Stimulated activated CD4-positive, alpha-beta T cell treated with anti-CD3 and anti-CD28 coated beads, Interleukin-2, amount 100 ng/mL, for 4 hours (primary cell): Measurements from ENCODE around the gene LHX1.

Experiments used
- DNase-seq: peaks from one replicate; pipeline ENCODE4 v3.0.0-alpha.2; 2020; ENCODE audit warnings: low read depth

Gene LHX1

GRCh38 chr17:36939052-36939801, 2.0 kb downstream of the LHX1 start:
- no peak for DNase-seq

GRCh38 chr17:36939802-36940312, 2.6 kb downstream of the LHX1 start:
- DNase-seq, result no peak

- DNase-seq, result no peak
These were observed 3.3 kb downstream of the LHX1 start for GRCh38 chr17:36940313-36941264.

- no peak for DNase-seq
These were observed 4.2 kb downstream of the LHX1 start for GRCh38 chr17:36941265-36942010.

- no peak for DNase-seq
These were observed 4.8 kb downstream of the LHX1 start for GRCh38 chr17:36942019-36942599.

GRCh38 chr17:36942631-36943125, 5.4 kb downstream of the LHX1 start:
- DNase-seq, result no peak

- DNase-seq, result no peak
These were observed 6.2 kb downstream of the LHX1 start for GRCh38 chr17:36943250-36944191.

GRCh38 chr17:36944553-36944952, 7.3 kb downstream of the LHX1 start:
- DNase-seq, result no peak

- DNase-seq, result no peak
These were observed 7.9 kb downstream of the LHX1 start for GRCh38 chr17:36945140-36945539.

- no peak for DNase-seq
These were observed 8.9 kb downstream of the LHX1 start for GRCh38 chr17:36945959-36946725.

- no peak for DNase-seq
These were observed 9.4 kb downstream of the LHX1 start for GRCh38 chr17:36946726-36947091.

- no peak for DNase-seq
These were observed 10.8 kb downstream of the LHX1 start for GRCh38 chr17:36947922-36948716.

GRCh38 chr17:36948717-36949460, 11.6 kb downstream of the LHX1 start, which contains the start of gene AATF:
AATF (plus strand) TSS chr17:36948954; CDS start chr17:36949126, 172 bp downstream.
- DNase-seq, result peak; percentile 94

GRCh38 chr17:36949461-36949927, 12.2 kb downstream of the LHX1 start:
- DNase-seq, result no peak

GRCh38 chr17:36950027-36950426, 12.8 kb downstream of the LHX1 start:
- no peak for DNase-seq

- DNase-seq, result no peak
These were observed 14.0 kb downstream of the LHX1 start for GRCh38 chr17:36951084-36951789.

- DNase-seq, result no peak
These were observed 34.2 kb downstream of the LHX1 start for GRCh38 chr17:36971508-36971907.
